GM10266 (cell line): ENCODE measurements around the gene RIPK4.

Experiments used
- DNase-seq: peaks from one replicate; pipeline ENCODE4 v3.0.0; 2012; ENCODE audit errors: extremely low spot score
- CTCF ChIP-seq: IDR thresholded peaks from 2 replicates; pipeline ENCODE4 v1.5.1; 2012; ENCODE audit warnings: mild to moderate bottlenecking, low read depth; ENCODE audit not compliant: control insufficient read depth, insufficient read depth; ENCODE audit errors: missing control alignments

The RIPK4 gene

GRCh38 chr21:41745971-41746743, 20.7 kb downstream of the RIPK4 start:
- TF ChIP-seq CTCF: no peak
- DNase-seq: no peak

- DNase-seq: no peak
- TF ChIP-seq CTCF: no peak
Observed at GRCh38 chr21:41745026-41745820, 21.6 kb downstream of the RIPK4 start.

GRCh38 chr21:41744028-41744930, 22.6 kb downstream of the RIPK4 start:
- DNase-seq: no peak
- no peak for TF ChIP-seq CTCF

- DNase-seq: no peak
- no peak for TF ChIP-seq CTCF
Observed at GRCh38 chr21:41743321-41744027, 23.4 kb downstream of the RIPK4 start.

GRCh38 chr21:41742073-41742875, 24.6 kb downstream of the RIPK4 start:
- no peak for TF ChIP-seq CTCF
- no peak for DNase-seq
